HG03097 (cell line): ENCODE results near the gene ZFP36L1.

Source experiments
- ATAC-seq: cut with Tn5 transposase; IDR thresholded peaks from one replicate; pipeline ENCODE4 v1.9.1; 2021; ENCODE audit not compliant: unreplicated experiment, low FRiP score

Gene ZFP36L1, protein sequence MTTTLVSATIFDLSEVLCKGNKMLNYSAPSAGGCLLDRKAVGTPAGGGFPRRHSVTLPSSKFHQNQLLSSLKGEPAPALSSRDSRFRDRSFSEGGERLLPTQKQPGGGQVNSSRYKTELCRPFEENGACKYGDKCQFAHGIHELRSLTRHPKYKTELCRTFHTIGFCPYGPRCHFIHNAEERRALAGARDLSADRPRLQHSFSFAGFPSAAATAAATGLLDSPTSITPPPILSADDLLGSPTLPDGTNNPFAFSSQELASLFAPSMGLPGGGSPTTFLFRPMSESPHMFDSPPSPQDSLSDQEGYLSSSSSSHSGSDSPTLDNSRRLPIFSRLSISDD

DNA sequence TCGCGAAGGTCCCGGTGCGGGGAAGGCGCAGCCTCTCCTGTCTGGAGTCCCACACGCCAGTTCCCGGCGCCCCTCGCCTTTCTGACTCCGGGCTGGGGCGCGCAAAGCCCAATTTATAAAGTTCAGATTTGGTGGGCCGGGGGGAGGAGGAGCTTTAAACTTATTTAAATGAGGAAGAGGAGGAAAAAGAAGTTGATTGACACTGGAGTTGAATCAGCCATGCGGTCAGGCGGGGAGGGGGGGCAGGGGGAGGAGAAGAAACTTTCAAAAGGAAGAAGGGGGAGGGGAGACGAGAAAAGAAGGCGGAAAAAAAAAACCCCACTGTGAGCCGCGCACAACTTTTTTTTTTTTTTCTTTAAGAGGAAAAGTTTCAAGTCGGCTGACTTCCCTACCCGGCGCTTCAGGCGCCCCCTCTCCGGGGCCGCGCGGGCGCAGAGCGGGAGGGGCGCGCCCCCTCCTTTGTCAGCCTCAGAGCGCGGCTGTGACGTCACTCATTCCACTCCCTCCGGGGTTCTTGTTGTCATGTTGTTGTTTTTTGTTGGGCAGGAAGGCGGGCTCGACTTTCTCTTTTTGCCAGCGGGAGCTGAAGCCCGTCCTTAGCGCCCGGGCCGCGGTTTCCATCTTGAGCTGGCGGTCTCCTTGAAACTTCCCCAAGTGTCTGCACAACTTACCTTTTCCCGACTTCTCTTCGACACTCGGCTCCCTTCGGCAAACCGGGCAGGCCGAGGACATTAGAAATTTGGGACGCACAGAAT is at the start of gene ZFP36L1:
TSS of gene ZFP36L1 (minus strand) at position 89 of the 755 bp plus-strand sequence. CDS start 129 bp downstream, outside the sequence.
- ATAC-seq = peak; percentile 35

DNA sequence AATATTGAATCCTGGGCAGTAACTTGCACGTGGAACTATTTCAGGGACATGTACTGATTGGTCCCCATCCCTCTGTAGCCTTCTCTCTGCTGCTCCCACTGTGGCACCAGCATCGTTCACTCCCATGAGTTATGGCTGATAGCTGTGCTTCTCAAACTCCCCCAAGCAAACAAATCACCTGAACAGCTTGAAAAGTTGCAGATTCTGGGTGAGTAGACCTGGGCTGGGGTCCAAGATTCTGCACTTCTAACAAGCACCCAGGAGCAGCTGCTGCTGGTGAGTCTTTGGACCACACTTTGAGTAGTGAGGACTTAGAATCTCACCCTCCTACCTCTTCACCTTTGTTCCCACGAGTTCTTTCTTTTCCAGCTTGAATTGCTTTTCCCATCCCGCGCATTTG is 49.4 kb upstream of the ZFP36L1 start:
- ATAC-seq = no peak

DNA sequence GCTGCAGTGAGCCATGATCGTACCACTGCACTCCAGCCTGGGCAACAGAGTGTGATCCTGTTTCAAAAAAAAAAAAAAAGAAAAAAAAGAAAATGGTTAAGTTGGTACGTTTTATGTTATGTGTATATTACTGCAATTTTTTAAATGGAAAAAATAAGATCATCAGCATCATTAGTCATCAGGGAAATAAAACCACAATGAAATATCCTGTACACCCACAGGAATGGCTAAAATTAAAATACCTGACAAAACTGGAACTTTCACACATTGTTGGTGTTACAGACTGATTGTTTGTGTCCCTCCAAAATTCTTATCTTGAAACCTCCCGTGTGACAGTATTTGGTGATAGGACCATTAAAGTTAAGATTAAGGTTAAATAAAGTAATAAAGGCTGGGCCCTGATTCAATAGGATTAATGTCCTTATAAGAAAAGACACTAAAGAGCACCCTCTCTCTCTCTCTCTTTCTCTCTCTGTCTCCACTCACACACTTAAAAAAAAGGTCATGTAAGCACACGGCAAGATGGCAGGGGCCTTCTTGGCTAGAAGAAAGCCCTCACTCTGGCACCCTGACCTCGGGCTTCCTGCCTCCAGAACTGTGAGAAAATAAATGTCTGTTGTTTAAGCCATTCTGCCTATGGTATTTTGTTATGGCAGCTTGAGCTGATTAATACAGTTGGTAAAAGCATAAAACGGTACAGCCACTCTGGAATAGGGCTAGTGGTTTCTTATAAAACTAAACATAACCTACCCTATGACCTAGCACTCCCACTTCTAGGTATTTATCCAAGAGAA is 48.3 kb upstream of the ZFP36L1 start:
- no peak for ATAC-seq

DNA sequence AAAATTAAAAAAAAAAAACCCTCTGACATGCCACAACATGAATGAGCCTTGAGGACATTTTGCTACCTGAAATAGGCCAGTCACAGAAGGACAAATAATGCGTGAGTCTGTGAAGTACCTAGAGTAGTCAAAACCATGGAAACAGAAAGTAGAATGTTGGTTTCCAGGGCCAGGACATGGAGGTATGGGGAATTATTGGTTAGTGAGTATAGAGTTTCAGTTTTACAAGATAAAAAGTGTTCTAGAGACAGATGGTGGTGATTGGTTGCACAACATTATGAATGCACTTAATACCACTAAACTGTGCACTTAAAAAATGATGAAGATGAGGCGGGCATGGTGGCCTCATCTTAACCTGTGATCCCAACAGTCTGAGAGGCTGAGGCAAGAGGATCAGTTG is 47.6 kb upstream of the ZFP36L1 start:
- ATAC-seq = no peak

DNA sequence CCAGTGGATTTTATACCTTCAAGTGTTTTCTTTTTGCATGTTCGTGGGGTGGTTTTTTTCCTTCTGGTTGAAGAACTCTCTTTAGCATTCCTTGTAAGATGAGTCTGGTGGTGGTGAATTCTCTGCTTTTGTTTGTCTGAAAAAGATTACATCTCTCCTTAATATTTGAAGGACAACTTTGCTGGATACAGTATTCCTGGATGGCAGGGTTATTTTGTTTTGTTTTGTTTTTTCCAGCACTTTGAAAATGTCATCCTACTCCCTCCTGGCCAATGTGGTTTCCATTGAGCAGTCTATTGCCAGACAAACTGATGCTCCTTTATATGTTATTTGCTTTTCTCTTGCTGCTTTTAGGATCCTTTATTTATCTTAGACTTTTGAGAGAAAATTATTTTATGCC is 43.2 kb upstream of the ZFP36L1 start:
- no peak for ATAC-seq

DNA sequence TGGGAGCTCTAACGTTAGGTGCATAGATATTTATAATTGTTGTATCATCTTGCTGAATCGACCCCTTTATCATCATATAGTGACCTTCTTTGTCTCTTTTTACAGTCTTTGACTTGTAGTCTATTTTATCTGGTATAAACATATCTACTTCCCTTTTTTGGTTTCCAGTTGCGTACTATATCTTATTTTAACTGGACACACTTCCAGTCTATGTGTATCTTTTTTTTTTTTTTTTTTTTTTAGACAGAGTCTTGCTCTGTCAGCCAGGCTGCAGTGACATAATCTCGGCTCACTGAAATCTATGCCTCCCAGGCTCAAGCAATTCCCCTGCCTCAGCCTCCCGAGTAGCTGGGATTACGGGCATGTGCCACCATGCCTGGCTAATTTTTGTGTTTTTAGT is 41.9 kb upstream of the ZFP36L1 start:
- ATAC-seq = no peak

DNA sequence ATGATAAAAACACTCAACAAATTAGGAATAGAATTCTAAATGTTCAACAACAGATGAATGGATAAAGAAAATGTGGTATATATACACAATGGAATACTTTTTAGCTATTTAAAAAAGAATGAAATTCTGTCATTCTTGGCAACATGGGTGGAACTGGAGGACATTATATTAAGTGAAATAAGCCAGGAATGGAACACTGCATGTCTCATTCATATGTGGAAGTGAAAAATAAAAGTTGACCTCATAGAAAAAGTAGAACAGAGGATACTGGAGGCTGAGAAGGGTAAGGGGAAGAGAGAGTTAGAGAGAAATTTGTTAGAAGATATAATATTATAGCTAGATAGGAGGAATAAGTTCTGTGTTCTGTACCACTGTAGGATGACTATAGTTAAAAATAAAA is 35.8 kb upstream of the ZFP36L1 start:
- no peak for ATAC-seq

DNA sequence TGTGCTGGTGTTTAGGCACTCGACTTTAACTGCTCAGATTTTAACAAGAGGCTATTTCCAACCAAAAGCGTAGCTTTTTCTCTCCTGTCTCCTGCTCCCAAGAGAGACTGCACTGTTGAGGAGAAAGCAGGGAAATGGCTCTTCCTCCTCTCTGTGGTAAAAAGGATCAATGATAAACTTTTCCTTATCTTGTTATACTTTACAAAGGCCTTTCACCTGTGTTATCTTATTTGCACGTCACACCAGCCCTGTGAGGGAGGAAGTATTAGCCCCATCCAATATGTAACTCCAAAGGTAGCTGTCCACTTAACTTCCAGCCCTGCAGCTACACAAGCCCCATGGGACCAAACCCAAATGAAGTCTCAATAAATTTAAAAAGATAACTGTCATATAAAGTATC is 32.9 kb upstream of the ZFP36L1 start:
- no peak for ATAC-seq

DNA sequence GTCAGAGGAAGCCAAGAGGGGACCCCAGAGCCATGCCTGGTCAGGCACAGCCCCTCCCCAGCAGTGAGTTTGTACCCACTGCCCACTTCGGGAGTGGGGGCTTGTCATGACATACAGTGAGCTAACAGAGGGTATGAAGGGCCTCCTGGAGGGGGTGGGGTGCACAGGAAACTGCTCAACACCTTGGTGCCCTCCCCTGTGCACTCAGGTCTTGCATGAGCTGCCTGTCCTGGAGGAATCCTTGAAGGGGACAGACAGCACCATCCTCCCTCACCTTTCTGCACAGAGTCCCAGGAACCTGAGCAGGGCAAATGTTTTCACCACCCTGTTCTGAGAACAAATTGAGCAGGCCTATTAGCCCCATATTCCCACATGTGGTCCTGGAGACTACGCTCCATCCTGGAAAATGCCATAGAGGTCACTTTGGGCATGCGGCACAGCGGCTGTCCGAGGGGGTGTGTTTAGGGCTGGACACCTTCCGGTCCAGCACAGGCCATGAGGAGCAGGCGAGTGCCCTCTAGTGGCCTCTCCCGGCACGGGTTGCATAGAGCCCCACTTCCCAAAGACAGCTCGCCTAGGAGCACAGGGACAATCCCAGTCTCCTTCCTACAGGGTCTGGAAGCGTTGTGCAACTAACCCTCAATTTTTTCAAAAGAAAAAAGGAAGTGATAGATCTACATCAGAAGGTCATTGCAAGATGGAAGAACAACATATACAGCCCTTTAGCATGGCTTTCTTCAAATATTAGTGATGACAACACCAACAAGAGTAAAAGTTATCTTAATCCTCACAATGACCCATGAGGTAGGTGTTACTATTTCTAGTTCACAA is 31.9 kb upstream of the ZFP36L1 start:
- no peak for ATAC-seq

DNA sequence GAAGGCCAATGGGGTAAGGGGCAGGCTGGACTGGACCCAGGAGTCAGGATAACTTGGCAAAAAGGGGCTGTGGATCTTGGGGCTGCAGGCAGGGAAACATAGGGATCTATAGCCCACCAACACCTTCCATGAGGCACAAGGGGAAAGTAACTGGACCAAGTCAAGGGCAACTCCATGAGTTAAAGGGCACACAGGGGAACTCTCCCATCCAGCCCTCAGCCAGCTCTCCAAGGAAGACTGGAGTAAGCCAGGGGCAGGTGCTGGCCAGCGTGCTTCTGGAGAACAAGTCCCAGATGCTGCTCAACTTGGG is 31.3 kb upstream of the ZFP36L1 start:
- no peak for ATAC-seq

DNA sequence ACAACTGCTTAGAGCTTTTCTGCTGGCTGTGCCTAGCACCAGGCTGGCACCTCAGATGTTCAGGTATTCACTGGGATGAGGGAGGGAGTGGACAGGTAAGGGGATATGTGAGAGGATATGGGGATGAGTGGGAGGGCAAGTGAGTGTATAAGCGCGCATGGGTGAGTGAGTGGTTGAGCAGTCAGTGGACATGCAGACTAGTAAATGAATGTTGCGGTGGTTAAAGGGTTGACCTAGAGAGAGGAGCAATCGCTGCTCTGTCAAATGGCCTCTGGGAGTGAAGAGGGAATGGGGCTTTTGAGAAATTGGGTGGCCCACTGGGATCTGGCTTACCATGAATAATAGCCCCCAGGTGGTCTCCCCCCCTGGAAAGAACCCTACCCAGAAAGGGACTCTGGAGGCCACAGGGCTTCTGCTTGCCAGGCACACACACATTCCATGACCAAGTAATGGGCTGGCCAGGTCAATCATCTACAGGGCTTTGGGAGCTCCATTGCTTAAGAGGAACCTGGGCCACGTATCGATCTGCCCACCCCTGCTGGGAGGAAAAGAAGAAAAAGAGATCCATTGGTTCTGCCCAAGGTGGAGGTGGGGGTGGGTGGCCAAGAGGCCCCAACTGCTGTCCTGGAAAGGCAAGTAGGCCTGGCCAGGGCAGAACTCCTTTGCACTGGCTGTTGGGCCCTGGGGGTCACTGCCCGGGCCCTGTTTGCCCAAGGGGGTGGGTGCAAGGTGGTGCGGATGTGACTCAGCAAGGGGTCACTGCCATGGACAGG is 30.8 kb upstream of the ZFP36L1 start:
- no peak for ATAC-seq

DNA sequence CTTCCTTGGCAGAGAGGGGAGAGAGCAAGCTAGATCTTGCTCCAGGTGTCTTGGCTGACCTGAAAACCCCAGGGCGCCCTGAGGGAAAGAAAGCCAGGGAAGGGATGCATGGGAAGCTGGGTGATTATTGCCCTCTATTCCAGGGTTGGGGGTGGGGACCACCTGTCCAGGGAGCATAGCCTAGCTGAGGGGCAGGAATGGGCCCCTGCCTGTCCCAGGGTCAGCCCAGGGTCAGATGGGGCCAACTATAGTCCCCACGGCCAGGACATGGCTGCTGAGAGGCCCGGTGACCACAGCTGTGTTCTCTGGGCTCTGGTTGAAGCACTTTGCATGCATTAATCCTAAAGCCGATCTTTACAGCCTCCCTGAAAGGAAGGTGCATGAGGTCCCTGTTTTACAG is 30.1 kb upstream of the ZFP36L1 start:
- no peak for ATAC-seq

DNA sequence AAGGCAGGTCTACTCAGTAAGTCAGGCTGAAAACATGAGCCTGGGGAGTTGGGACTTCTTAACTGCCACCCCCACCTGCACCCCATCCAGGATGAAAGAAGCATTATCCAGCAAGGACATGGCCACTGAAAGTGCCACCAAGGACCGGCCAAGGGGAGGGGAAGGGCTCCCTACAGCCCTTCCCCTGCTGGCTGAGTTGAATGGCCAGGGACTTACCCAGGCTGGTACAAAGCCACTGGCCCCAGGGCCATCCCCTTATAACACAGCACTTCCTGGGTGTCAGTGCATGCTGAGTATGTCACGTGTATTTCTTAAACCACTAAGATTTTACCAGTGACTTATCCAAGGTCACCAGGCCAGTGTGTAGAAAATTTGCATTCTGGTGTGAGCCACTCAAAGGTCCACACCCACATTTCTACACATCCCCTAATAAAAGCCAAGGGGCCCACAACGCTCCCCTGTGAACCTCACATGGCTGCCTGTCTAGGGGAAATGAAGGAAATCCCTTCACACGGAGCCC is 29.3 kb upstream of the ZFP36L1 start:
- peak; percentile 40 for ATAC-seq

DNA sequence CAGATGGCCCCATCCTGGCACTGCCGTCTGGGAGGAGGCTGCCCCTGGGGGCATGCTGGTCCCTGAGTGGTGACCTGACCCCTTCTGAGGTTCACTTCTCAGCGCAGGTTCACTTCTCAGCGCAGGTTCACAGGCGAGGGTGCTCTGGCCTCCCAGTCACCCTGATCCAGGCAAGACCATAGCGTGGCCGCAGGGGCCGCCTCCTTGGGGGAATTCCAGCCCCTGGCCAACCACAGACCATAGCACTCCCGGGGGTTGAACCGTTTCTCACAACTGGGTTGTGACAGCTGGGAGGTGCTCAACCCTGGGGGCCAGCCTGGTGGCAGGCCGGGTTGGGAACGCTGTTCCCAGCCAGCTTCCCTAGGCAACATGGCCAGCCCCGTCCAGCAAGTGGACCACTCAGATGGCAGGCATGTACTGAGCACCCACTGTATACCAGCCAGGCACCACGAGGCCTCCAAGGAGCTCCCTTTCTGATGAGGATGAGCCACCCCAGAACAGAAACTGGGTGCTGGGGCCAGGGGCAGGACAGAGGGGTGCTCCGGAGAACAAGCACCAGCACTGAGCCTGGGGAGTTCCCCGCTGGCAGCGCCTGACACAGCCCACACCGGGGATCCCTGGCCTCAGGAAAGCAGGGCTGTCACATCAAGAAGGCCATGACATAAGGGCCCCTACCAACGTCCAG is 28.3 kb upstream of the ZFP36L1 start:
- ATAC-seq = no peak

DNA sequence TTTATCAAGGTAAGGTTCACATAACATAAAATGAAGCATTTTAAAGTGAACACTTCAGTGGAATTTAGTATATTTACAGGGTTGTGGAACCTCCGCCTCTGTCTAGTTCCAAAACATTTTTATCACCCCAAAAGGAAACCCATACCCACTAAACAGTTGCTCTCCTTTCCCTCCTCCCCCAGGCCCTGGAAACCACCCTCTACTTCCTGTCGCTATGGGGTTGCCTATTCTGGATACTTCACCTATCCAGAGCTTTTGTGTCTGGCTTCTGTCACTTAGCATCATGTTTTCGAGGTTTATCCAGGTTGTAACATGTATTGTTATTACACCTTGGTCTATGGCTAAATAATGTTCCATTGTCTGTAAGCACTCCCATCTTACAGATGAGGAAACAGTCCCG is 27.7 kb upstream of the ZFP36L1 start:
- ATAC-seq = no peak

DNA sequence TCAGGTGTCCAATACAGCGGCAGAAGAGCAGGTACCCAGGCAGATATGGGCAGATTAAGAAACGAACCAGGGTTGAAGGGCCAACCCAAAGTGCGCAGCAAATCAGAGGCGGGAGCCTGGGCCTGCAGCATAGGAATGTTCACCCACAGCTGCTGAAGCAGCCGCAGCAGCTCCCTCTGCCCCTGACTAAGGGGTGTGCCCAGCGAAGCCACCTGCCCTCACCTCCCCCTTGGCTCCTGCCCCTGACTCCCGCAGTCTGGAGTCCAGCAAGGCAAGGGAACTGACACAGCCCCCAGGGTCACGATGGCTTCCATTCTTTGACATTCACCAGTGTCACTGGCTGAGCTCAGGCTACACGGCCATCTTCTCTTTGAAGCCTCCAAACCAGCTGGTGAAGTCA is 27.3 kb upstream of the ZFP36L1 start:
- ATAC-seq = no peak

DNA sequence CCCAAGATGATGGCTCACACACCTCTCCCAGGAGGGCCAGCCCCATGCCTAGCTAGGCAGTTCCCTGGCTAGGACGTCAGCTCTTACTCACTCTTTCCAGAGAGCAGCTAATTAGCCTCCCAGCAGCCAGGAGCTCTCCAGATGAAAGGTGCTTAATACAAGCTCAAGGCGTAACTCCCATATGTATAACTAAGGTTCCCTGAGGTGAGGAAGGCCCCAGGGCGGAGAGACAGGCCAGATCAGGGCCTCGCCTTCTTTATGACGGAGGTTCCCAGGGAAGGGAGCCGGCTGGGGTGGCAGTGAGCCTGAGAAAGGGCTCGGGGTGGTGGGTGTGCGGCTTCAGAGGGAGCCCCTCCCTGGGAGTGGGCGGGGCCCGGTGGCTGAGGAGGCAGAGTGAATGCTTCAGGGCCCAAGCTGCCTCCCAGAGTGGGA is 26.4 kb upstream of the ZFP36L1 start:
- ATAC-seq = no peak

DNA sequence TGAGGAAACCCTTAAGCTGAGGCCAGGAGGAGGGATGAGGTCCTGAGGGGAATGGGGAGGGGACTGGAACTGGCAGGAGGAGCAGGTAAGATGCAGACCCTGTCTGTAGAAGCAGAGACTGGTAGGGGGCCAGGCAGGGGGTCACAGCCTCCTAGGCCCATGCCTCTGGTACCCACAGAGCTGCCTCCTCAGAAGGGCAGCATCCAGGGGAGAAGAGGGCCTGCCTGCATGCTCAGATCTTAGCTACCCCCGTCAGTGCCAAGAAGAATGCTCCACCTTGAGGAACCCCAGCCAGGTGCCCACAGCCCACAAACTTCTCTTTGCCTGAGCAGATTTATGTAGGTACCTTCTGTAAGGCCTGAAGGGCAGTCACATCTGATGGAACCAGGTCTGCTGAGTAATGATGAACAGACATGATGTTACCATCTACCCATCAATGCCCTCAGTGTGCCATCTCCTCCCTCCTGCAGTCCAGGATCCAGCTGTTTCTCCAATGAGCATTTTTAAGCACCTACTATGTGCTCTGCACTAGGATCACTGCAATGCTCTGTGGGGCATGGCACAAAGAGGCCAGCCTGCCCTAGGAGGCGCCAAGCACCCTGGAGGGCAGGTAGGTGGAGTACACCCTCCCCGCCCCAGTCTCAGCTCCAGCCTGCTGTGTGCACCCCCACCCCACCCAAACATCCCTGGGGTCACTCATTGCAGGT is 24.8 kb upstream of the ZFP36L1 start:
- no peak for ATAC-seq
